Measurements from ENCODE around the gene ZNF593. TPM values are rescaled to one million over a fixed set of nuclear protein-coding genes. Genes with fewer than 3 reads are reported as not detected.
A peak's percentile ranks its signal among the peaks of the same experiment; 100 is the strongest.

The ZNF593 gene
- total and polyA plus RNA-seq, 9 of the 15 experiments (the other 6 are each of a cell fraction or from before 2014, with no cell fraction given) = 9.8 to 334 (median 48.2) TPM

GRCh38 chr1:26161415-26162219 lies 8.1 kb upstream of the ZNF593 start (continued):
- no peak for TF ChIP-seq PRDM10 (IDR thresholded peaks at IDR 0.05; ENCODE audit: partially characterized antibody)
- no peak for TF ChIP-seq ARID2 (IDR thresholded peaks at IDR 0.05)
- TF ChIP-seq HDAC2 (IDR thresholded peaks at IDR 0.05) = no peak
- TF ChIP-seq CEBPG (CRISPR knock-in tag; IDR thresholded peaks at IDR 0.05) = peak; percentile 36; the same call in 1 of the 2 replicates
- TF ChIP-seq CEBPG (tag; conservative IDR thresholded peaks at IDR 0.05 in 1 of 2, IDR thresholded peaks at IDR 0.05 in 1 of 2) = no peak
- TF ChIP-seq SIX5 (IDR thresholded peaks at IDR 0.05; ENCODE audit: borderline replicate concordance in 1 of 2, insufficient read depth in 1 of 2, low read depth in 1 of 2, low read length in 2 of 2) = no peak
- TF ChIP-seq CHD1 (IDR thresholded peaks at IDR 0.05; ENCODE audit: low read length) = no peak
- no peak for TF ChIP-seq ZNF140 (CRISPR knock-in tag; IDR thresholded peaks at IDR 0.05)
- TF ChIP-seq ELK3 (CRISPR knock-in tag; IDR thresholded peaks at IDR 0.05) = no peak
- no peak; the same call in 1 of the 2 replicates for TF ChIP-seq ELF4 (CRISPR knock-in tag; IDR thresholded peaks at IDR 0.05)
- no peak for TF ChIP-seq ATF2 (CRISPR knock-in tag; IDR thresholded peaks at IDR 0.05)
- TF ChIP-seq HDAC3 (IDR thresholded peaks at IDR 0.05; ENCODE audit: borderline replicate concordance, partially characterized antibody) = no peak
- no peak for TF ChIP-seq THRAP3 (IDR thresholded peaks at IDR 0.05; ENCODE audit: borderline replicate concordance)
- no peak for TF ChIP-seq ZZZ3 (IDR thresholded peaks at IDR 0.05)
- no peak for TF ChIP-seq ID3 (CRISPR knock-in tag; IDR thresholded peaks at IDR 0.05)
- TF ChIP-seq ID3 (tag; IDR thresholded peaks at IDR 0.05) = peak; percentile 70
